ENCODE results near the gene FRMD4A.

FRMD4A gene

DNA sequence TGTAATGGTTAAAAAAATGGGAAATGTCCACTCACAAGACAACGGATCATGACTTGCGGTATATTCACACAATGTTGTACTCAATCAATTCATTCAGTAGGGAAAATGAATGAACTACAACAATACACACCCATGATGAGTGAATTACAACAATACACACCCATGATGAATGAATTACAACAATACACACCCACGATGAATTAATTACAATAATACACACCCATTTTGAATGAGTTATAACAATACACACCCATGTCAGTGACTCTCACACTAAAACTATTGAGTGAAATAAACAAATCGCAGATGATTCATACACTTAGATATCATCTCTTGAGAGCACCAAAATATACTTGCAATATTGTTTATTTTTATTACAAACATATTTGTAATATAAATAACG lies 174.6 kb downstream of the FRMD4A start:
- ATAC-seq (ENCODE audit: low read depth), result no peak
- no peak for DNase-seq (ENCODE audit: low spot score)
- Histone ChIP-seq H3K4me1 (ENCODE audit: insufficient read depth, poor library complexity, severe bottlenecking) (no peaks in the 10 kb centered on the region), H3K27ac (ENCODE audit: poor library complexity, severe bottlenecking) (no peak overlapping the region), H3K9me3 (ENCODE audit: severe bottlenecking) (no peaks in the 10 kb centered on the region), H3K27me3 (ENCODE audit: insufficient read depth, poor library complexity, severe bottlenecking) (peaks cover 22% of the 10 kb centered on the region), H3K36me3 (ENCODE audit: low read depth) (no peaks in the 10 kb centered on the region), H3K4me3 (ENCODE audit: severe bottlenecking) (no peak overlapping the region)
- no peak for TF ChIP-seq CTCF (IDR thresholded peaks at IDR 0.05; ENCODE audit: poor library complexity, severe bottlenecking)

- Histone ChIP-seq H3K27ac (ENCODE audit: poor library complexity, severe bottlenecking) (no peak overlapping the region), H3K27me3 (ENCODE audit: insufficient read depth, poor library complexity, severe bottlenecking) (peaks cover 2% of the 10 kb centered on the region), H3K9me3 (ENCODE audit: severe bottlenecking) (no peaks in the 10 kb centered on the region), H3K36me3 (ENCODE audit: low read depth) (no peaks in the 10 kb centered on the region), H3K4me3 (ENCODE audit: severe bottlenecking) (no peak overlapping the region), H3K4me1 (ENCODE audit: insufficient read depth, poor library complexity, severe bottlenecking) (no peaks in the 10 kb centered on the region)
- DNase-seq (ENCODE audit: low spot score) (no peak), ATAC-seq (ENCODE audit: low read depth) (no peak)
- TF ChIP-seq CTCF (IDR thresholded peaks at IDR 0.05; ENCODE audit: poor library complexity, severe bottlenecking), result no peak
Observed at GRCh38 chr10:14153570-14154055, 177.1 kb downstream of the FRMD4A start.

- TF ChIP-seq CTCF (IDR thresholded peaks at IDR 0.05; ENCODE audit: poor library complexity, severe bottlenecking), result no peak
- Histone ChIP-seq H3K4me3 (ENCODE audit: severe bottlenecking) (no peak overlapping the region), H3K27ac (ENCODE audit: poor library complexity, severe bottlenecking) (no peak overlapping the region), H3K27me3 (ENCODE audit: insufficient read depth, poor library complexity, severe bottlenecking) (no peaks in the 10 kb centered on the region), H3K4me1 (ENCODE audit: insufficient read depth, poor library complexity, severe bottlenecking) (no peaks in the 10 kb centered on the region), H3K9me3 (ENCODE audit: severe bottlenecking) (no peaks in the 10 kb centered on the region), H3K36me3 (ENCODE audit: low read depth) (no peaks in the 10 kb centered on the region)
- DNase-seq (ENCODE audit: low spot score) (no peak), ATAC-seq (ENCODE audit: low read depth) (no peak)
Observed at GRCh38 chr10:14151571-14151970, 179.2 kb downstream of the FRMD4A start.

DNA sequence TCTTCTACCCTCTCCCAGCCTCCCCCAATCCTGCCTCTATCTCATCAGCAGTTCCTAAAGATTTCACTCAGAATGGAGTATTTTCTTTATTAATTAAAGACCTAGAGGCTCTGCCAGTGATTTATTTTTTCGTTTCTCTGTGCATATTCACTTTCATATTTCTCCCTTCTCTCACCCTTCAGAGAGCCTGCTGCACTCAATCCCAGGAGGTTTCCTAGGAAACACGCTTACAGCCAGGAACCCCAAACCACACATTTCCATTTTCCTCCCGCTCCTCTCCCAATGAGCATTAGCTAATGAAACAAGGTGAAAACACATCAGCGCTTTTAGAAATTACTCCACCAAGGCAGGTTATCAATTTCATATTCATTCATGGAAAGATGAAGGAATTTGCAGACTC lies 180.2 kb downstream of the FRMD4A start:
- DNase-seq (ENCODE audit: low spot score) (no peak), ATAC-seq (ENCODE audit: low read depth) (no peak)
- Histone ChIP-seq H3K4me1 (ENCODE audit: insufficient read depth, poor library complexity, severe bottlenecking) (no peaks in the 10 kb centered on the region), H3K9me3 (ENCODE audit: severe bottlenecking) (no peaks in the 10 kb centered on the region), H3K27ac (ENCODE audit: poor library complexity, severe bottlenecking) (no peak overlapping the region), H3K36me3 (ENCODE audit: low read depth) (no peaks in the 10 kb centered on the region), H3K4me3 (ENCODE audit: severe bottlenecking) (no peak overlapping the region), H3K27me3 (ENCODE audit: insufficient read depth, poor library complexity, severe bottlenecking) (no peaks in the 10 kb centered on the region)
- TF ChIP-seq CTCF (IDR thresholded peaks at IDR 0.05; ENCODE audit: poor library complexity, severe bottlenecking), result no peak

DNA sequence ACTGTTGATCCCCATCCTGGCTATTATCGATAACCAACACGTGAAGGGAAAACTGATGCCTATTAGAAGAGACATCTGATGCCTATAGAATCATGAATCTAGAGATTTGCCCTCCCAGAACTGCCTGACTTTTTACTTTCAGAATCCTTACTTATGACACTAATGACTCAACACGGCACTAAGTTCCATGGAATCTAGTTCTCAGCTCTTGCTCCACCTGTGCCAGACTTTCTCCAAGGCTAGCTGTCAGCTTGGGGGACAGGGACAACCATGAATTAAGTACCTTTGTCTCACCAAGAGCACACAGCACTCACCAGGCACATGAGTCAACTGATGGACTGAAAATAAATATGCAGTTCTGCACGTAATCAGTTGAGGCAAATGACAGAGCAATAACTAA lies 184.2 kb downstream of the FRMD4A start:
- ATAC-seq (ENCODE audit: low read depth) (0 out of 3 replicates have a peak, but pooled peaks have one; percentile 29), DNase-seq (ENCODE audit: low spot score) (no peak)

More for the DNA sequence above, 184.2 kb downstream of the FRMD4A start:
- no peak overlapping the region for H3K27ac ChIP-seq (ENCODE audit: poor library complexity, severe bottlenecking)
- H3K9me3 ChIP-seq (ENCODE audit: severe bottlenecking), result no peaks in the 10 kb centered on the region
- no peak overlapping the region for H3K4me3 ChIP-seq (ENCODE audit: severe bottlenecking)
- no peak for TF ChIP-seq CTCF (IDR thresholded peaks at IDR 0.05; ENCODE audit: poor library complexity, severe bottlenecking)
- H3K36me3 ChIP-seq (ENCODE audit: low read depth), result no peaks in the 10 kb centered on the region
- no peaks in the 10 kb centered on the region for H3K4me1 ChIP-seq (ENCODE audit: insufficient read depth, poor library complexity, severe bottlenecking)
- no peaks in the 10 kb centered on the region for H3K27me3 ChIP-seq (ENCODE audit: insufficient read depth, poor library complexity, severe bottlenecking)
